GM12872 (cell line): ENCODE measurements around the gene NBEA.

ENCODE experiments used
- TF ChIP-seq, protein P1 (sequence below): IDR thresholded peaks from 3 replicates; pipeline ENCODE4 v1.5.1; 2011; ENCODE audit warnings: low read depth, mild to moderate bottlenecking, low read length, moderate library complexity; ENCODE audit not compliant: insufficient read depth

Gene NBEA

DNA sequence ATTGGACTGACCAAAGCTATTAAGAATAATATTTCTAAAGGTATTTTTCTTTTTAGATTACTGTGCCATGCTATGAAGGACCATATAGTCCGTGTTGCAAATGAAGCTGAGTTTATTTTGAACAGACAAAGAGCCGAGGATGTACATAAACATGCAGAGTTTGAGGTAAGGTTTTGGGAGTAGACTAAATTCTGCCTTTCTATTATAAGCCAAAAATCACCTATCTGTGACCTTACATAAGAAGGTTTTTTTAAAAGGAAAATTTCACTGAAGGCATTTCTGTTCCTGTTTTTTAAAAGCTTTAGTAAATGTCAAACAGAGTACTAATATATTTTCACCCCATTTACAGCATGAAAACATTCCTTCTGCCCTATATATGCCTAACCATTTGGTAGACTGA, 407.0 kb downstream of the NBEA start:
- TF ChIP-seq, protein P1, sequence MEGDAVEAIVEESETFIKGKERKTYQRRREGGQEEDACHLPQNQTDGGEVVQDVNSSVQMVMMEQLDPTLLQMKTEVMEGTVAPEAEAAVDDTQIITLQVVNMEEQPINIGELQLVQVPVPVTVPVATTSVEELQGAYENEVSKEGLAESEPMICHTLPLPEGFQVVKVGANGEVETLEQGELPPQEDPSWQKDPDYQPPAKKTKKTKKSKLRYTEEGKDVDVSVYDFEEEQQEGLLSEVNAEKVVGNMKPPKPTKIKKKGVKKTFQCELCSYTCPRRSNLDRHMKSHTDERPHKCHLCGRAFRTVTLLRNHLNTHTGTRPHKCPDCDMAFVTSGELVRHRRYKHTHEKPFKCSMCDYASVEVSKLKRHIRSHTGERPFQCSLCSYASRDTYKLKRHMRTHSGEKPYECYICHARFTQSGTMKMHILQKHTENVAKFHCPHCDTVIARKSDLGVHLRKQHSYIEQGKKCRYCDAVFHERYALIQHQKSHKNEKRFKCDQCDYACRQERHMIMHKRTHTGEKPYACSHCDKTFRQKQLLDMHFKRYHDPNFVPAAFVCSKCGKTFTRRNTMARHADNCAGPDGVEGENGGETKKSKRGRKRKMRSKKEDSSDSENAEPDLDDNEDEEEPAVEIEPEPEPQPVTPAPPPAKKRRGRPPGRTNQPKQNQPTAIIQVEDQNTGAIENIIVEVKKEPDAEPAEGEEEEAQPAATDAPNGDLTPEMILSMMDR = no peak

DNA sequence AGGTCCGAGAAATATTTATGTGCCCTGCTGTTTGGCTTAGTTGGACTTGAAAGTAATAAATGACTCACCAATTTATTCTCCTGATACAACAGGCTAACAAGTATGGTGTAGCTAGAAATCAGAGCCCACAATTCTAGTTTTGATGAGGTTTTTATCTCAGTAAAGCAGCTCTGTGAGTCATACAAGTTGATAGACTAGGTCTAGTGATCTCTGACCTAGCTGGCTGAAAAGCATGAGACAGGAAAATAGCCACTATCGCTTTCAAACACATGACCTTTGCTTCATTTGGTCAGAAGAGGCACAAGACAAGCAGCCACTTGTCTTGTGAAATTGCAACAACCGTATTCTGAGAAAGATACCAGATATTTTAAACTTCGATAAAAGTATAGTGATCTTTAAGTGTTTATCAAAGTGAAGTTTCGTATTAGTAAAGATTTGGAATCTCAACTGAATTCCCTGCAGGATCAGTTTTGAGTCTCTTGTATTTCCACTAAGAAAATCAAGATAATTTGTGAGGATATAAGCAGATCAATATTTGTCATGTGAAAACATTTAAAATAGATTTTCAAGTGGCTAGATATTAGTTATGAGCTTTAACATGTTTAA, 407.7 kb downstream of the NBEA start:
- TF ChIP-seq, protein P1 = no peak

DNA sequence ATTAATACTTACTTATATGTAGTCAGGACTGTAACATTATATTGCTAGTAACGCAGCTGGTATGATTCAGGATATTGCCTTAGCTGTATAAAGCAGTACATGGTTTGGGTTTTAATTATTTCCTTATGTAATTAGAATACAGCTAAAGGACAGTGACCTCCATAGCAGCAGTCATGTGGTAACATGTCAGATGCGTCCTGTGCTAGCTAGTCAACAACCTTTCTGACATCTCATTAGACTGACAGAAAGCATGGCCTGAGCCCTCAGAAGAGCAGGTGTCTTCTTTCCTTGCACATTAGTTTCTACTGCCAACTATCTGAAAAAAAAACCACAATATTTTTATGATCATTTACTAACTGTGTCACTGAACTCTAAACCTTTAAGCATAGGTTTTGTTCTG, 412.2 kb downstream of the NBEA start:
- TF ChIP-seq, protein P1 = no peak

DNA sequence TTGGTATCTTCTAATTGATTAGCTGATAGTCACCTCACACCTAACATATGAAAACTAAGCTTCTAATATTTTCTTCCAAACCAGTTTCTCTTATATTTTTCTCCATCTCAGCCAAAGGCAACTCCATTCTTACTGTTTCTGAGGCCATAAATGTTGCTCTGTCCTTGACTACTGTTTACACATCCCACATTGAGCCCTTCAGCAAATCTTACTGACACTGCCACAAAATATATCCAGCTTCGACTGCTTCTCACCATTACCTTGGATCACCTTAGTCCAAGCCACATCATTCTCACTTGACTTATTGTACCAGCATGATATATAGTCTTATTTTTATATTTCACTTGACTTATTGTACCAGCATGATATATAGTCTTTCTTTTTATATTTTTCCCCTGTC, 412.8 kb downstream of the NBEA start:
- TF ChIP-seq, protein P1 = no peak

DNA sequence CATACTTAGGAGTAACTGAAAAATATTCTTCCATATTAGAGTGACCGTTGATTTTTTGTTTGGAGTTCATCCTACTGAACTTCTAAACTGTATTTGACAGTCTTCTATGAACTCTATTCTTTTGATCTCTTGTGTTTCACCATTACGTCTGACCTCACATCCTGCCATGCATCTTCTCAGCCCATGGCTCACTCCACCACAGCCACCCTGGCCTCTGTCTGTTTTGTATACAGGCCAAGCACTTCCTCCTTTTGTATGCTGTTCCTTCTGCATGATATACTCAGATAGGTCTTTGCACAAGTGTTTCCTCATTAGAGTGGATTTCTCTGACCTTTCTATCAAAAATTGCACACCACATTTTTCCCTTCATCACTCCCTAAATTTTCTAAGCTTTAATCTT, 414.5 kb downstream of the NBEA start:
- TF ChIP-seq, protein P1 = no peak

DNA sequence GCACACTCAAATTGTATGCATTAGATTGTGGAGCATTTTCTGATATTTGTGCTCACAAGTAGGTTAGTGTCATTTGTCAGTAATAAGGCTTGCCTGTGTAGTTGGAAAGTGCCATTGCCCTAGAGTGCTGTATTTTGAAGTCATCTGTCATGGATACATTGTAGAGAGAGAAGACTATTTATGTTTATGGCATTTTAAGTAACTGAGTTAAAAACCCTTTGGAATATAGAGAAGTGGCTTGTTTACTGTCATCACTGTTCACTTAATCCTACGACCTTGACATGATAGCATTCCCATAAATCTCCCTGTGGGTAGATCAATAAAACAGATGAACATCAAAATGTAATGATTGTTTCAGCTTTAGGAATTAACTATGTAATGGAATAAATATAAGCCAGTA, 423.8 kb downstream of the NBEA start:
- TF ChIP-seq, protein P1 = no peak

DNA sequence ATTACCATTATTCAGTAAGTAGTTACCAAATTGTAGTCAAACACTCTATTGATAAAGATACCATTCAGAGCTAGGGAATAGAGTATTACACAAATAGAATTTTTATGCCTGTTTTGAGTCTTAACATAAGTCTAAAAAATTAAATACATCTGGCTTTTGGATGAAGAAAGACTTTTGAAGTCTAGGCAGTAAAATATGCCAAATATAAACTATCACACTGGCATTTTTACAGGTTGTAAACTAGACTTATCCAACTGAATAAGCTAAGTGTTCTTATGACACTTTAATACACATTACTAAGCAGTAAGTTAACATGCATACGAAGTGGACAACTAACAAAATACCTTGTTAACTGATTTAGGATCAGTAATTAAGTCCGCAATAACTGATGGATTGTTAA, 425.5 kb downstream of the NBEA start:
- TF ChIP-seq, protein P1 = no peak
